NCI-H510A treated with DMSO at 0.1 percent for 48 hours (cell line): Measurements from ENCODE around the gene ST8SIA6.
A peak's percentile ranks its signal among the peaks of the same experiment; 100 is the strongest.
"Not testable (repeated sequence)": the region's sequence is repeated elsewhere in the genome, so short reads cannot be mapped to it uniquely, and the experiment has no call there.

Experiments used
- DNase-seq: peaks from one replicate; lab custom pipeline; 2025; lab: John Stamatoyannopoulos, UW

The ST8SIA6 gene

GRCh38 chr10:17344206-17344605 is 110.2 kb downstream of the ST8SIA6 start:
- DNase-seq = no peak

DNA sequence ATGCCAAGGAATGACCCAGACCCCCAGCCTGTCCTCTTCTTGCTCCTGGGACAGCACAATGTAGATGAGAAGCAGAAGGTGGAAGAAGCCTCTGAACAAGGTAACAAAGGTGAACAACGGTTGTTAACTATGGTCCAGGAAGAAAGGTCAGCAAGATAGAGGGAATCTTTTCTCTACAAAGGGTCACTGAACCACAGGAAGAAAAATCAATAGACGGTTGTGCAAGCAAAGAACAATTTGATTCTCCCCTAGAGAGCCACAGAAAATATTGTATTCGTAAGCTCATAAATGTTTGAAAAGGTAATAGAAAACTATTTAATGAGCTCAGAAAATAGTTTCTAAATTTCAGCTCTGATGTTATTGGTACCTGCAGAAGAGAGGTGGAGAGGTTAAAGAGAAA is 111.3 kb downstream of the ST8SIA6 start:
- no peak for DNase-seq

DNA sequence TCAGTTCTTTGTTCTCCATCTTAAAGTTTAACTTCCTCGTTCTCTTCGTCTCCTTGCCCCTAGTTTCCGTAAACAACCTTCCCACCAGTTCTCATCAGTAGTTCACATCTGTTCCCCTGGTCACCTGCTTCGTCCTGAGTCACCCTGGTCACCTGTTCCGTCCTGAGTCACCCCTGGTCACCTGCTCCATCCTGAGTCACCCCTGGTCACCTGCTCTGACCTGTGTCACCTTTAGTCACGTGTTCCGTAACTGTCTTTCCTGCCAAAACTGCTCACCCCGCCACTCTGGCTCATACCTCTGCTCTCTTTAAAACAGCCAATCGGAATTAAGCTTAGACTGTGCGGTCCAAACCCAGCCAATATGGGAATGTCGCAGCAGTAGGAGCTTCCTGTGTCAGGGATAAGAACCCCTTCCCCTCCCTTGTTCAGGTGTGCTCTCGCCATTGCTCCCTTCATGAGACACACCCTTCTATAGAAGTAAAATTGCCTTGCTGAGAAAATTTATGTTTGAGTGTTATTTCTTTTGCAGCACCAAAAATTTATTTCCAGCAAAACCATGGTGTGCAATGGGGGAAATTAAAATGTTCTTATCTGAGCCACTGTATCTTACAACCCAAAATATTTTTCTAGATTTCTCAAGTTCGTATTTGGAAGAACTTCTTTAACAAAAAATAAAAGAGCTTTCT is 114.1 kb downstream of the ST8SIA6 start:
- no peak for DNase-seq

DNA sequence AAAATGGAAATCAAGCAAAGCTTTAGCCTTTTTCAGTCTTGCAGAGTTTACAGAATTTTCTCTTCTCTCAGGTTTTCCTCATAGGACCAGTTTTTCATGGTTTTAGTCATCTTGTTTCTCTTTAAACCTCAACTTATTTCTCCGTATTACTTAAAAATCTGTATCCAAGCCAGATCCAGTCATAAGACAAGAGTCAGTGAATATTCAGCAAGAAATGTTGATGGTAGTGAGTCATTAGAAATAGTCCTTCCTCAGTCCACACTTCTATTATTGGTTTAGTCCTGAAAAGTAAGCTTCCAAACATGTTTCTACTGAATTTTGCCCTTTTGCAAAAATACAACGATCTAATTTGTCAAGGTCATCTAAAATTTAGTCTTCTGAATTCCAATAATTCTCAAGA is 119.3 kb downstream of the ST8SIA6 start:
- no peak for DNase-seq

DNA sequence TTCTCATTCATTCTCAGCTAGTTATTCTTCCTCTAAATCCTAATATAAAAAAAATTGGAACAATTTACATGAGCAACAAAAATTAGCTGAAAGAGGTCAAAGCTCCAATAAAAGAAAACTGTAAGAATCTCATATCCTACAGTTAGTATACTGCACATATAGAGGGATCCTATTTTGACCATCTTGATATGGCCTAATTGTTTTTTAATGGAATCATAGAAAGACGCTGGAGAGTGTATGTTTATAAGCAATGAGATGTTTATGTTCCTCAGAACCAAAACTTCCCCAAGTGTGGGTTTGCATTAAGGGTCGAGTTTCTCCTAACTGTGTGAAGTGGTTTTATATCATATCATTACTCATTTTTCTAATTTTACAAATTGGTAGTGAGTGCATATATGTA is 123.9 kb downstream of the ST8SIA6 start:
- DNase-seq = no peak

GRCh38 chr10:17326377-17326776 is 128.0 kb downstream of the ST8SIA6 start:
- no peak for DNase-seq

DNA sequence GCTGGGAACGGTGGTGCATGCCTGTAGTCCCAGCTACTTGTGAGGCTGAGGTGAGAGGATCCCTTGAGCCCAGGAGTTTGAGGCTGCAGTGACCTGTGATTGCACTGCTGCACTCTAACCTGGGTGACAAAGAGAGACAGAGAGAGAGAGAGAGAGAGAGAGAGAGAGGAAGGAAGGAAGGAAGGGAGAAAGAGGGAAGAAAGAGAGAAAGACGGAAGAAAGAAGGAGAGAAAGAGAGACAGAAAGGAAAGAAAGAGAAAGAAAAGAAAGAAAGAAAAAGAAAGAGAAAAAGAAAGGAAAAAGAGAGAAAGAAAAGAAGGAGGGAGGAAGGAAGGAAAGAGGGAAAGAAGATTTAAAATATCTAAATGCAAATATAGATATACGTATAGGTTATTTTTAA is 132.4 kb downstream of the ST8SIA6 start:
- not testable (repeated sequence) for DNase-seq

DNA sequence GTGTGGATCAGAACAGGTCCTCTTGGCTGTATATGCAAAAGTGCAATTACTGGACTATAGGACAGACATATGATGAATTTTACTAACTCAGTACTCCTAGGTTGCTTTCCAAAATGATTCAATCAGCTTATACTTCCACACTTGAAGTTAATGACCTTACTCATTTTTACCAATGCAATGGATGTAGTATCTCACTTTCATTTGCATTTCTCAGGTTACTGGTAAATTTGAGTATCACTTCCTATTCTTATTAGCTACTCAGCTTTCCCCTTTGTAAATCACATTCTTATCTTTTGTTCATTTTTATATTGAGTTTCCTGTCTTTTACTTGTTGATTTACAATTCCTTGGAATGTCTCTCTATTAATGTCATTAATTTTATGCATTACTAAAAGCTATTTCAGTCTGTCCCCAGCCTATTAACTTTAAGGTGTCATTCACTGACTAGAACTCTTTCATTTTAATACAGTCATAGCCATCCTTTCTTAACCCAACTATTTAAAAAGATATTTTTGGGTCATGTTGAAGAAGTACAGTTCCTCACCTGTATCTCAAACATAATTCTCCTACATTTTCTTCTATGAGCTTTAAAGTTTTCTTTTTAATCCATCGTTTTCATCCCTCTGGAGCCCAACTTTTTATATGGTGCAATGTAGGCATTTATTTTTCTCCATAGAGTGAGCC is 137.8 kb downstream of the ST8SIA6 start:
- DNase-seq = no peak

DNA sequence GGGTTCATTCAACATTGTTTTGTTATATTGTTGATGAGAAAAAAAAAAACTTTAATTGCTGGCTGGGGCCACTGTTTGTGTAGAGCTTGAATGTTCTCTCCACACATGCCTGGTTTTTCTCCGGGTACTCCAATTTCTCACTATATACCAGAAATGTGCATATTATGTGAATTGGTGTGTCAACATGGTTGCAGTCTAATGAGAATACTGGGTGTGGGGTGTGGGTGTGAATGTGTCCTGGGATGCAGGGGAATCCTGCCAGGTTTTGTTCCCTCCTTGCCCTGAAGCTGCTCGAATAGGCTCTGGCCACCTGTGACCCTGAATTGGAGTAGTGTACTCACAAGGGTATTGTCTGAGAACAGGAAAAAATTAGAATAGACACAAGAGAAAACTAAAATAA is 145.0 kb downstream of the ST8SIA6 start:
- no peak for DNase-seq

DNA sequence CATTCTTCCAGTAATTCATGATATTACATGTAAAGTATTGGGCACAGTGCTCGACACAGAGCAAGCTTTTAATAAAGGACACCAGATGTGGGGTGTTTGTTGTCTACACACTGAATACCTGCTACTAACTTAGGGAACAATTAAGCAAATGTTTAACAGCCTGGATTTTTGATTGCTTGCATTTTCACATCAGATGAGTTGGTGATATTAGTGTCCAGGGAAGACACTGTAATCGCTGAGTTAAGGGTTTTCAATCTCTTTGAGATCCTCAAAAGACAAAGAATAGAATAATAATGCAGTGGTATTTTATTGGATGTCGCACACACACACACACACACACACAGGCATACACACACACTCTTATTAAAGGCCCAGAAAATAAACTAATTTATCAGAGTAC is 147.3 kb downstream of the ST8SIA6 start:
- no peak for DNase-seq

- no peak for DNase-seq
Observed at GRCh38 chr10:17292375-17292774, 162.0 kb downstream of the ST8SIA6 start.

- peak; percentile 2 for DNase-seq
Observed at GRCh38 chr10:17290226-17290625, 164.2 kb downstream of the ST8SIA6 start.

GRCh38 chr10:17289763-17290162 is 164.6 kb downstream of the ST8SIA6 start:
- DNase-seq = no peak

DNA sequence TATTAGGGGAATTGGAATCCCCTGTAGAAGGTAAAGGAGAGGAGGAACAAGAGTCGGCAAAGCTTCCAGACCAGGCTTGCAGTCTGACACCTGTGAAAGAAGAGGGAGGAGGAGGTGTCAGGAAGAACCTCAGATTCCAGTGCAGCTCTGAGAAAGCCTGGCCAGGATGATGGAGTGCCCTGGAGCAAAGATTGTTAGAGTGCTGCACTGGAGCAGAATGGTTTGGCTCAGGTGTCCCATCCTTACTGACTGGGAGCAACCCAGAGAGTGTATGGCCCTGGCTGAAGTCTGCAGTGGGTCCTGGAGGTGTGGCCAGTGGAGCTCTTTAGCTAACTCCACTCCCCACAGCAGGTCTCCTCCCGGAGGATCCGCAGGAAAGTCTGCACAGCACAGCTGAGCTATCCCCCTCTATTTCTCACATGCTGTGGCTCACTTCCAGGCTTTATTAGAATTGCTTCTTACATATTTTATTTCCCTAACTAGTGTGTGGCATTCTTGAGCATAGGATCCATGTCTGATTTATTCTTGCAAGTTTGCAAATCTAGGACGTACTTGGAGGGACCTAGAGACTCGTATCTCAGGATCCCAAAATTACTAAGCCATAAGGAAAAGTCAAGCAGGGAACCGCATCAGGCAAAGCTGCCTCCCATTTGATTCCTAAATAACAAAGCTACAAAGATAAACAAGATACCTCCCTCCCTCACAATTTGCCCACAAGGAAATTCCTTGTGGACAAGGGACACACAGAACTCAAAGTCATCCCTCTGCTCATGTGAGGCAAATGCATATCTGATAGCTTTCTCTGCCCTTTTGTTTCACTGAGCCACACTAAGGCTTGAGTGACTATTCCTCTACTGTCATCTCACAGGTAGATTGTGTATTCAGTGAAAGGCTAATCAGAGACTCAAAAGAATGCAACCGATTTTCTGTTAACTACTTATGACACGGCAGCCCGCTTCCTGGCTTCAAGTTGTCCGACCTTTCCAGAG is 167.5 kb downstream of the ST8SIA6 start:
- DNase-seq = no peak

GRCh38 chr10:17282311-17282710 is 172.1 kb downstream of the ST8SIA6 start:
- no peak for DNase-seq

- DNase-seq = no peak
Observed at GRCh38 chr10:17278607-17279240, 175.7 kb downstream of the ST8SIA6 start.

DNA sequence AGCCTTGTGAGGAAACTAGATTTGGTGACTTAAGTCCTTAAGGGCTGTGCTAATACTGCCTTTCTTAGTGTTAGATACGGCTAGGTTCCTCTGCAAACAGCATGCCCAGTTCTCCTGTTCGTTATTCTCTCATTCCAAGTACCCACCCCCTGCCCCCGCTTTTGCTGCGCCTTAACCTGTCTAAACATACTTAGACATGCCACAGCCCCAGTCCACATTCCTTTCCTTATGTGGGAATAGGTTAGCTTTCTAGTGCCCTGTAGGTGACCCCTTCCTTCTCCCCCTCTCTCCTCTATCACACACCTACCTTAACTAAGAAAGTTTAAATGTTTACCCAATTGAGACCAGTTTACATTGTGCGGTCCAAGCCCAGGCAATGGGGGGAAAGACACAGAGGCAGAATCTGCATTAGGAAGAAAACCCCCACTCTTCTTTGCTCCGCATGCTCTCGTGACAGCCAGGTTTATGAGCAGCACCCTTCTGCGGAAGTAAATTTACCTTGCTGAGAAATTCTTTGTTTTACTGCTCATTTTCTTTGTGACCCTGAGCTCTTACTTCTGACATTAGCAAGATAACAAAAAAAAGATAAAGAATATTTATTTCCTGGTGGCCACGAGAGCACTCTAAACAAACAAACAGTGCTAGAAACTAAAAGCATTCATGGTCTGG is 177.5 kb downstream of the ST8SIA6 start:
- DNase-seq = no peak

- no peak for DNase-seq
Observed at GRCh38 chr10:17273403-17273802, 181.0 kb downstream of the ST8SIA6 start.

DNA sequence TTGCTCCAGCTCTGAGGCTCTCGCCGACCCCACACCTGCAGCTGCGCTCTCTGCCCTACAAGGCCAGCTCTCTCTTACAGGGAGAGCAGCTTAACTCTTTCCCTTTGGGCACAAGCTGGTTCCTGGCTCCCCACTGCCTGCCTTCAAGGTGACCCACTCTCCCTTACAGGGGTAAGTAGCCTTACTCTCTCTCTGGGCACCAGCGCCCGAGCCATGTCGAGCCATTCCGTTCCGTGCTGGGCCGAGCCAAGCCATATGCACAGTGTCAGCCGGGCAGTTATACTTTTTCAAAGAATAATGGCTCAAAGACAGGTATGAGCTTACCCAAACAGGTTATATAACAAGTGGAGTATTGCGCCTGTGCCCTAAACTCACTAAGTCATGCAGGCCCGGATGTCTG is 181.7 kb downstream of the ST8SIA6 start:
- no peak for DNase-seq
